ENCODE measurements around the gene BABAM1.

GRCh38 chr19:17256130-17256529 lies 11.1 kb upstream of the BABAM1 start:
- TF ChIP-seq BRCA1 (IDR thresholded peaks at IDR 0.05; ENCODE audit: low read depth, low read length), result no peak
- no peak for TF ChIP-seq CTCF (IDR thresholded peaks at IDR 0.05 in 2 of 3, conservative IDR thresholded peaks at IDR 0.05 in 1 of 3; ENCODE audit: control insufficient read depth in 2 of 3, extremely low read depth in 1 of 3, insufficient read depth in 1 of 3, low read depth in 3 of 3, low read length in 3 of 3)

Data from GM12878 (cell line).